OCI-LY1 (cell line): ENCODE data around the gene UBE2V1.
"Not testable (repeated sequence)": the region's sequence is repeated elsewhere in the genome, so short reads cannot be mapped to it uniquely, and the experiment has no call there.

Source experiments
- H2AFZ ChIP-seq: fragments of 200-600 bp; sonication (generic), shearing (Covaris generic); 2 replicates; pipeline ENCODE4 v1.6.0; 2014; ENCODE audit warnings: antibody characterized with exemption, mild to moderate bottlenecking, low read length
- H3F3A ChIP-seq: fragments of 200-600 bp; sonication (generic), shearing (Covaris generic); 2 replicates; pipeline ENCODE4 v1.6.0; 2014; ENCODE audit warnings: mild to moderate bottlenecking, antibody characterized with exemption, low read length, moderate library complexity; ENCODE audit not compliant: insufficient read depth
- H3K27ac ChIP-seq: fragments of 200-600 bp; sonication (generic); 2 replicates; pipeline ENCODE4 v1.5.1; 2014; ENCODE audit warnings: low read length, mixed run types, mild to moderate bottlenecking, low read depth; ENCODE audit not compliant: poor library complexity, severe bottlenecking
- H3K27me3 ChIP-seq: fragments of 200-600 bp; sonication (generic); 2 replicates; pipeline ENCODE4 v1.6.0; 2014; ENCODE audit warnings: antibody characterized with exemption, mild to moderate bottlenecking, low read length, moderate library complexity; ENCODE audit not compliant: insufficient read depth
- H3K36me3 ChIP-seq: fragments of 200-600 bp; sonication (generic); 2 replicates; pipeline ENCODE4 v1.6.1; 2014; ENCODE audit warnings: mild to moderate bottlenecking, antibody characterized with exemption, low read length, moderate library complexity, mixed read lengths; ENCODE audit not compliant: insufficient read depth
- H3K4me1 ChIP-seq: fragments of 200-600 bp; sonication (generic); 2 replicates; pipeline ENCODE4 v1.5.1; 2014; ENCODE audit warnings: mild to moderate bottlenecking, low read length, moderate library complexity; ENCODE audit not compliant: insufficient read depth, severe bottlenecking
- H3K4me2 ChIP-seq: fragments of 200-600 bp; sonication (generic), shearing (Covaris generic); 2 replicates; pipeline ENCODE4 v1.6.1; 2014; ENCODE audit warnings: low read length
- H3K4me3 ChIP-seq: fragments of 200-600 bp; sonication (generic); 2 replicates; pipeline ENCODE4 v1.5.1; 2014; ENCODE audit warnings: low read length, low read depth, mild to moderate bottlenecking, mixed read lengths; ENCODE audit not compliant: poor library complexity, severe bottlenecking
- H3K79me2 ChIP-seq: fragments of 200-600 bp; shearing (Covaris generic); 2 replicates; pipeline ENCODE4 v1.6.1; 2016; ENCODE audit warnings: mixed run types, low read length, mixed read lengths; ENCODE audit not compliant: insufficient read depth
- H3K9ac ChIP-seq: fragments of 200-600 bp; sonication (generic), shearing (Covaris generic); 2 replicates; pipeline ENCODE4 v1.6.1; 2014; ENCODE audit warnings: mild to moderate bottlenecking, low read length, mixed read lengths
- H3K9me2 ChIP-seq: fragments of 200-600 bp; sonication (generic), shearing (Covaris generic); 2 replicates; pipeline ENCODE4 v1.6.1; 2014; ENCODE audit warnings: low read depth, mild to moderate bottlenecking, low read length, mixed read lengths
- H3K9me3 ChIP-seq: fragments of 200-600 bp; shearing (Covaris generic); 2 replicates; pipeline ENCODE4 v1.6.1; 2014; ENCODE audit warnings: low read length, mixed read lengths
- H4K20me1 ChIP-seq: fragments of 200-600 bp; sonication (generic), shearing (Covaris generic); 2 replicates; pipeline ENCODE4 v1.6.0; 2016; ENCODE audit warnings: mild to moderate bottlenecking, low read length; ENCODE audit not compliant: insufficient read depth
- EZH2 ChIP-seq: fragments of 200-600 bp; sonication (generic), shearing (Covaris generic); IDR thresholded peaks from 2 replicates; pipeline ENCODE4 v1.8.0; 2017; ENCODE audit warnings: borderline replicate concordance, mixed run types, mild to moderate bottlenecking, antibody characterized with exemption, low read length, moderate library complexity, mixed read lengths
- TF ChIP-seq, protein P1 (sequence below): fragments of 200-600 bp; sonication (generic), shearing (Covaris generic); IDR thresholded peaks from 2 replicates; pipeline ENCODE4 v1.5.1; 2017; ENCODE audit warnings: mild to moderate bottlenecking, antibody characterized with exemption, low read length, moderate library complexity, mixed read lengths

Gene UBE2V1

DNA sequence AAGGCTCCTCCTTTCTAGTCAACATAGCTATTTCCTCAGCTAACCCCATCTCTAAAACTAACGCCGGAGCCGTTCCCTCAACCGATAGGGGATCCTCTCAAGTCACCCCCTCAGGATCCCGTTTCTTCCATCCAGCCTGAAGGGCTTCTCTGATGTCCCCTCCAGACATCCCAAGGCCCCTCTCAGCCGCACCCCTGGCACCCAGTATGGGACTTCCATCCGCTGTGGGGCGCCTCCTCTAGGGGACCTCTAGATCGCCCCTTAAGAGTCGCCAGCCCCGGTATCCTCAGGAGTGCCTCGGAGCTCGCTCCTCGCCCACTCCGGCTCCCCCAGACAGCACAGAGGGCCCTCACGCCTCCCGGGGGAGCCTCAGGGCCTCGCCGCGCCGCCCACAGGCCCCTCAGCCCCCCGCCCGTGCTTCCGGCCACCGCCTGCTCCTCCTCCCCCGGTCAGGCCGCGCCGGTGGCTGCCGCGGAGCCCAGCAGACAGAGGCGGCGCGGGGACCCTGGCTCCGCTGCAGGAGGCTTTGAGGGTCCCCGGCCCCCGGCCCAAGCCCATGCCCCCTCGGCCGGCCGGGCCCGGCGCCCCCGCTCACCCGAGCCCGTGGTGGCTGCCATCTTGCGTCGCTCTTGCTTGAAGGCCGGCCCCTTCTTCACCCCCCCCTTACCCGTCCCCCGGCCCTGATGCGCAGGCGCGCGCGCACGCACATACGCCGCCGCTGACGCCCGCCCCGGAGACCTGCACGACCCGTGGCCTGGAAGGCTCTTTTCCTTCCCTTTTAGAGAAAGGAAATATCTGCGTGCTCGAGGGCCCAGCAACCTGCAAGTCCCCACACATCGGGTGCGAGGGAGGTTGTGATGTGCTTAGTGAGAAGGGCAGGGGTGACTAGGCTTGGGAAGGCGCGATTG is at the start of gene UBE2V1:
TSS of gene UBE2V1 (minus strand) at position 639 of the 908 bp plus-strand sequence. CDS start at position 617, 22 bp downstream.
- no peaks in the 10 kb centered on the region for H4K20me1 ChIP-seq
- no peaks in the 10 kb centered on the region for H3K27me3 ChIP-seq
- H3K79me2 ChIP-seq, result peaks cover 50% of the 10 kb centered on the region
- no peaks in the 10 kb centered on the region for H3K9me2 ChIP-seq
- peaks cover 64% of the 10 kb centered on the region for H3K4me1 ChIP-seq
- H3K27ac ChIP-seq, result peak within 1 kb of the TSS; percentile 81
- H3K9ac ChIP-seq, result peak within 1 kb of the TSS; percentile 97
- H3F3A ChIP-seq, result no peaks in the 10 kb centered on the region
- peaks cover 19% of the 10 kb centered on the region; the same call in 1 of the 2 replicates for H3K36me3 ChIP-seq
- peak within 1 kb of the TSS; percentile 96 for H3K4me3 ChIP-seq
- H2AFZ ChIP-seq, result no peak within 1 kb of the TSS
- H3K4me2 ChIP-seq, result peak within 1 kb of the TSS; percentile 88
- no peak for TF ChIP-seq EZH2
- TF ChIP-seq, protein P1, sequence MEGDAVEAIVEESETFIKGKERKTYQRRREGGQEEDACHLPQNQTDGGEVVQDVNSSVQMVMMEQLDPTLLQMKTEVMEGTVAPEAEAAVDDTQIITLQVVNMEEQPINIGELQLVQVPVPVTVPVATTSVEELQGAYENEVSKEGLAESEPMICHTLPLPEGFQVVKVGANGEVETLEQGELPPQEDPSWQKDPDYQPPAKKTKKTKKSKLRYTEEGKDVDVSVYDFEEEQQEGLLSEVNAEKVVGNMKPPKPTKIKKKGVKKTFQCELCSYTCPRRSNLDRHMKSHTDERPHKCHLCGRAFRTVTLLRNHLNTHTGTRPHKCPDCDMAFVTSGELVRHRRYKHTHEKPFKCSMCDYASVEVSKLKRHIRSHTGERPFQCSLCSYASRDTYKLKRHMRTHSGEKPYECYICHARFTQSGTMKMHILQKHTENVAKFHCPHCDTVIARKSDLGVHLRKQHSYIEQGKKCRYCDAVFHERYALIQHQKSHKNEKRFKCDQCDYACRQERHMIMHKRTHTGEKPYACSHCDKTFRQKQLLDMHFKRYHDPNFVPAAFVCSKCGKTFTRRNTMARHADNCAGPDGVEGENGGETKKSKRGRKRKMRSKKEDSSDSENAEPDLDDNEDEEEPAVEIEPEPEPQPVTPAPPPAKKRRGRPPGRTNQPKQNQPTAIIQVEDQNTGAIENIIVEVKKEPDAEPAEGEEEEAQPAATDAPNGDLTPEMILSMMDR, result peak; percentile 51
- no peaks in the 10 kb centered on the region for H3K9me3 ChIP-seq

DNA sequence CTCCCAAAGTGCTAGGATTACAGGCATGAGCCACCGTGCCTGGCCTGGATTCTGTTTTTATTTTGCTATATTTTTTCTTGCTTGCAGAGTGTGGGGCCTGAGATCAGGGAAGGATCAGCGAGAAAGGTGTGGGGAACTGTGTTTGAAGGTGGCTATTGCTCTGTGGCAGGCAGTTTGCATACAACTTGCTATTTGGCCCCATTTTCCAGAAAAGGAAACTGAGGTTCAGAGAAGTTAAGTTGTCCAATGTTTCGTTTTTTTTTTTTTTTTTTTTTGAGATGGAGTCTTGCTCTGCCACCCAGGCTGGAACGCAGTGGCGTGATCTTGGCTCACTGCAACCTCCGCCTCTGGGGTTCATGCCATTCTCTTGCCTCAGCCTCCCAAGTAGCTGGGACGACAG is 48.5 kb upstream of the UBE2V1 start:
- H3K4me3 ChIP-seq, H3F3A ChIP-seq, H3K79me2 ChIP-seq, H3K9ac ChIP-seq, H3K9me2 ChIP-seq, H3K27me3 ChIP-seq, H3K9me3 ChIP-seq, H3K36me3 ChIP-seq, H2AFZ ChIP-seq, H4K20me1 ChIP-seq, H3K27ac ChIP-seq, H3K4me2 ChIP-seq, H3K4me1 ChIP-seq: not testable (repeated sequence)

DNA sequence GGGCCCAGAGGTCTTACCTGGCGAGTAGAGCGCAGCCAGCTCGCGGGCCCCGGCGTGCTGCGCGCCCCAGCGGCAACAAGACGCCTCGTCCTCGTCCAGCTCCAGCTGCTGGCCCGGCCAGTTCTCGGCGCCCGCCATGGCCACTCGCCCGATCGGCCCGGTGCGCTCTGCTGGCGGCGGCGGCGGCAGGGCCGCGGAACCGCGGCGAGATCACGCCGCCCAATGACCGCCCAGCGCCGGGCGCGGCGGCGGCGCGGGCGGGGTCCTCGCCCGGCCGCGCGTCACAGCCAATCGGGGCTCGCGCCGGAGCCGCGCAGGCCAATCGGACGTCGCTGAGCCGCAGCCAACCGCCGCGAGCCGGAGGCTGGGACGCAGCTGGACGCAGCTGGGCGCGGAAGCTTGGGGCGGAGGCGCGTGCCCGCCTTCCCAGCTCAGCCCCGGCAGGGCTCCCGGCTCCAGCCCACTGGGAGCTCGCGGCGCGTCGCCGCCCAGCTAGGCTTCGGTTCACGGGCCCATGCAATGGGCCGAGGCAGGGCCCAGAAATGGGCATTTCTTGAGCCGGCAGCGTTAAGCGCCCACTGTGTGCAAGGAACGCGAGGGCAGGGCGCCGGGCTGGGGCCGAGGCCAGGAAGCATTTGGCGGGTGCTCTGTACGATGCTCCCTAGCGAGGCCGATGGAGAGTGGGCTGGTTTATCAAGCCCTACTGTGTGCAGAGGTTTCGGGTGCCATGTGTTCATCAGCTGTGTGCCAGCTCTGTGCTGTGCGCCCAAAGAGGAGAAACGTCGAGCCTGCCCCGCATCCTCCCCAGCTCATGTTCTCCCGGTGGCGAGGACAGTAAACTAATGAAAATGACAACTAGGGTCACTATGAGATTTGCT is 40.8 kb upstream of the UBE2V1 start, which contains the start of gene PEDS1:
TSS of gene PEDS1 (minus strand) at position 224 of the 878 bp plus-strand sequence. CDS start at position 138, 86 bp downstream.
- Histone ChIP-seq H3K27ac (peak within 1 kb of the TSS; percentile 53), H3K79me2 (no peaks in the 10 kb centered on the region)

DNA sequence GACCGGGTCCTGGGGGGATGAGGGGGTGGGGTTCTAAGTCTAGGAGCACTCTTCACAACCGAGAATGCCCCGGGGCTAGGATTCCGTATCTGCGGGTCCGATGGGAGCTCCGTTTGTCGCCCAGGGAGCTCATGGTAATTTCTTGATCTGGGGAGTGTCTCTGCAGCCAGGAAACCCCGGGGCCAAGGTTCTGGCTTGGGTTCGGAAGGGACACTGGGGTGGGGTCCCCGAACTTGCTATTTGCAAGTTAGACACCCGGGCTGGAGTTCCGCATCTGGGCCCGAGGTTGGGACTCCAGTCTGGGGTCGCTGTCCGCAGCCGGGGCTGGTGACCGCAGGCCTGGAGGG is 40.2 kb upstream of the UBE2V1 start:
- Histone ChIP-seq H4K20me1 (no peaks in the 10 kb centered on the region), H2AFZ (no peak overlapping the region), H3F3A (no peaks in the 10 kb centered on the region), H3K79me2 (no peaks in the 10 kb centered on the region), H3K4me3 (peak overlapping the region; percentile 82), H3K27me3 (no peaks in the 10 kb centered on the region), H3K9ac (peak overlapping the region; percentile 86), H3K36me3 (no peaks in the 10 kb centered on the region), H3K9me3 (no peaks in the 10 kb centered on the region), H3K4me1 (peaks cover 28% of the 10 kb centered on the region), H3K4me2 (peak overlapping the region; percentile 87), H3K9me2 (no peaks in the 10 kb centered on the region), H3K27ac (peak overlapping the region; percentile 53)
- no peak for TF ChIP-seq EZH2
- TF ChIP-seq, protein P1, result no peak

More for the DNA sequence above, 40.8 kb upstream of the UBE2V1 start, which contains the start of gene PEDS1:
- no peak for TF ChIP-seq EZH2
- no peaks in the 10 kb centered on the region for H3K9me2 ChIP-seq
- H3K4me1 ChIP-seq, result peaks cover 28% of the 10 kb centered on the region
- H3K4me2 ChIP-seq, result peak within 1 kb of the TSS; percentile 87
- H3K36me3 ChIP-seq, result no peaks in the 10 kb centered on the region
- H3K4me3 ChIP-seq, result peak within 1 kb of the TSS; percentile 82
- no peak within 1 kb of the TSS for H2AFZ ChIP-seq
- peak within 1 kb of the TSS; percentile 86 for H3K9ac ChIP-seq
- H3F3A ChIP-seq, result no peaks in the 10 kb centered on the region
- no peaks in the 10 kb centered on the region for H3K27me3 ChIP-seq
- H3K9me3 ChIP-seq, result no peaks in the 10 kb centered on the region
- no peaks in the 10 kb centered on the region for H4K20me1 ChIP-seq
